NCI-H1694 treated with DMSO at 0.1 percent for 48 hours (cell line): Measurements from ENCODE around the gene RNF144B.
"Not testable (repeated sequence)": the region's sequence is repeated elsewhere in the genome, so short reads cannot be mapped to it uniquely, and the experiment has no call there.

Source experiments
- DNase-seq: peaks from one replicate; lab custom pipeline; 2025; lab: John Stamatoyannopoulos, UW

Gene RNF144B

GRCh38 chr6:18409602-18410001 is 22.5 kb downstream of the RNF144B start:
- not testable (repeated sequence) for DNase-seq

- no peak for DNase-seq
These were observed 23.3 kb downstream of the RNF144B start for GRCh38 chr6:18410412-18410811.

- DNase-seq = no peak
These were observed 24.9 kb downstream of the RNF144B start for GRCh38 chr6:18412068-18412467.

- DNase-seq = no peak
These were observed 25.5 kb downstream of the RNF144B start for GRCh38 chr6:18412644-18413043.

- no peak for DNase-seq
These were observed 26.2 kb downstream of the RNF144B start for GRCh38 chr6:18413381-18413780.

GRCh38 chr6:18414116-18414515 is 27.0 kb downstream of the RNF144B start:
- DNase-seq = no peak

- DNase-seq = no peak
These were observed 28.1 kb downstream of the RNF144B start for GRCh38 chr6:18415207-18415606.

GRCh38 chr6:18415671-18416340 is 28.7 kb downstream of the RNF144B start:
- no peak for DNase-seq

- no peak for DNase-seq
These were observed 29.2 kb downstream of the RNF144B start for GRCh38 chr6:18416341-18416679.

- DNase-seq = no peak
These were observed 33.2 kb downstream of the RNF144B start for GRCh38 chr6:18420328-18420727.

GRCh38 chr6:18422136-18422535 is 35.0 kb downstream of the RNF144B start:
- no peak for DNase-seq

- DNase-seq = no peak
These were observed 36.3 kb downstream of the RNF144B start for GRCh38 chr6:18423426-18423825.

- DNase-seq = no peak
These were observed 37.1 kb downstream of the RNF144B start for GRCh38 chr6:18424201-18424600.

GRCh38 chr6:18425218-18425617 is 38.1 kb downstream of the RNF144B start:
- no peak for DNase-seq

- no peak for DNase-seq
These were observed 40.1 kb downstream of the RNF144B start for GRCh38 chr6:18427296-18427695.

- DNase-seq = no peak
These were observed 42.6 kb downstream of the RNF144B start for GRCh38 chr6:18429655-18430297.

- no peak for DNase-seq
These were observed 44.4 kb downstream of the RNF144B start for GRCh38 chr6:18431581-18431980.

- no peak for DNase-seq
These were observed 45.0 kb downstream of the RNF144B start for GRCh38 chr6:18432180-18432579.

- no peak for DNase-seq
These were observed 45.5 kb downstream of the RNF144B start for GRCh38 chr6:18432619-18433018.

GRCh38 chr6:18433059-18433458 is 45.9 kb downstream of the RNF144B start:
- DNase-seq = no peak

GRCh38 chr6:18436341-18436740 is 49.2 kb downstream of the RNF144B start:
- no peak for DNase-seq

- no peak for DNase-seq
These were observed 52.4 kb downstream of the RNF144B start for GRCh38 chr6:18439581-18439980.

- DNase-seq = no peak
These were observed 54.3 kb downstream of the RNF144B start for GRCh38 chr6:18441251-18441979.
